Sigmoid colon (tissue), 7 donors: ENCODE results near the gene PIGZ. TPM values are rescaled to one million over a fixed set of nuclear protein-coding genes. Genes with fewer than 3 reads are reported as not detected.
A peak's percentile ranks its signal among the peaks of the same experiment; 100 is the strongest.

Experiments
- DNase-seq: peaks from one replicate; pipeline ENCODE4 v3.0.0-alpha.2; 2019
- H3K27ac ChIP-seq, 4 donors: fragments of 200-600 bp; sonication (generic); one replicate each; pipeline ENCODE4 v1.5.1; 2016 to 2019; ENCODE audit warnings: mild to moderate bottlenecking in 1 of 4
- H3K27me3 ChIP-seq, 3 donors: fragments of 200-600 bp; sonication (generic); one replicate each; pipeline ENCODE4 v1.5.1; 2019; ENCODE audit warnings: mild to moderate bottlenecking in 1 of 3
- H3K36me3 ChIP-seq, 4 donors: fragments of 200-600 bp; sonication (generic); one replicate each; pipeline ENCODE4 v1.5.1; 2016 to 2019
- H3K4me1 ChIP-seq, 4 donors: fragments of 200-600 bp; sonication (generic); one replicate each; pipeline ENCODE4 v1.5.1; 2017 to 2019
- H3K4me3 ChIP-seq, 4 donors: fragments of 200-600 bp; sonication (generic); one replicate each; pipeline ENCODE4 v1.5.1; 2017 to 2019; ENCODE audit warnings: mild to moderate bottlenecking in 2 of 4, moderate library complexity in 1 of 4
- H3K9me3 ChIP-seq, 4 donors: fragments of 200-600 bp in 3 of 4; sonication (generic) in 3 of 4; one replicate each; pipeline versions ENCODE4 v1.5.1 to v1.6.1; 2013 to 2019
- EP300 ChIP-seq, 4 donors: sonication (generic); formaldehyde crosslinking; IDR thresholded peaks; one replicate each; pipeline ENCODE4 v1.6.1; 2017; ENCODE audit warnings: antibody characterized with exemption in 4 of 4
- POLR2A ChIP-seq, 2 donors: fragments of 450-650 bp; IDR thresholded peaks; one replicate each; pipeline ENCODE4 v1.6.1; 2016; ENCODE audit warnings: antibody characterized with exemption in 2 of 2, mild to moderate bottlenecking in 2 of 2, moderate library complexity in 2 of 2
- POLR2AphosphoS5 ChIP-seq, 4 donors: sonication (generic); formaldehyde crosslinking; IDR thresholded peaks; one replicate each; pipeline ENCODE4 v1.6.1; 2017; ENCODE audit warnings: antibody characterized with exemption in 4 of 4
- WGBS, 2 donors: extraction: QIAGEN DNeasy Blood & Tissue Kit; methylation state at CpG; one replicate each; pipeline ENCODE4 v1.1.7; 2013; 5-methylcytosine and 5-hydroxymethylcytosine counted together
- intact Hi-C: fragments of 100-400 bp; cut with DNase I; formaldehyde crosslinking; loops from one replicate; pipeline ENCODE4 v1.15.1; 2023
- polyA plus RNA-seq, 3 donors: library from polyadenylated mRNA; stranded (reverse); fragments of 200-250 nt; gene quantifications; one replicate each; pipeline ENCODE4 v1.2.3, GENCODE V29; 2013
- total RNA-seq, 4 donors: library from RNA; depleted of rRNA; stranded (reverse); fragments of >200 nt; gene quantifications; one replicate each; pipeline ENCODE4 v1.1.0, GENCODE V29; 2016
- TF ChIP-seq, protein P1 (sequence below), 4 experiments: fragments of 450-650 bp in 3 of 4; fragments of 200-600 bp in 1 of 4; IDR thresholded peaks; one replicate each; pipeline ENCODE4 v1.5.1; 2016 to 2019; ENCODE audit warnings: antibody characterized with exemption in 4 of 4, mild to moderate bottlenecking in 3 of 4, moderate library complexity in 2 of 4
- donor health status: healthy with polysubstance abuse.
- donor health status: Bipolar disorder and iron deficiency.
- donor health status: healthy.

The PIGZ gene
- total and polyA plus RNA-seq, 7 donors, result 8.6 to 60.8 (median 23.4) TPM

DNA sequence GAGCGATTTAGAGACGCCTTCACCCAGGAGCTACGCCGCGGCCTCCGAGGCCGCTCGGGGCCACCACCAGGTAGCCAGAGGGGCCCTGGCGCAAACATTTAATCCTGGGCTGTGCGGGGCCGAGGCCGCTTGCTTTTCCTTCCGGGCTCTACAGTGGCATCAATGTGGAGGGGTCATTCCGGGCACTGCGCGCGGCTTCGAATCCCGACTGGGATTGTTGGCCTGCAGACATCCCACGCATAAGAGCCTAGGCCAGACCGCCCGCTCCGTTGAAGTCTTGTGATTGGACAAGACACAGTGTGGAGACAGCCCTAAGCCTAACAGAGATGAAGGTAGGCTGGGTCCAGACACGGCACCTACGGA is 25.7 kb downstream of the PIGZ start:
- intact Hi-C loops, result loop anchor here (1.0 to 10.0 kb wide), 6 partner anchors 27 to 374 kb away; partner anchors contain the start of genes CEP19, FBXO45, PIGX and SENP5
- 0% methylated on average over 25 of the region's 25 CpGs for WGBS, 2 donors
- Histone ChIP-seq H3K4me1 (peaks cover 0 to 37% (median 25%) of the 10 kb centered on the region in 4 donors), H3K27me3 (no peaks in the 10 kb centered on the region), H3K9me3 (no peaks in the 10 kb centered on the region), H3K4me3 (peak overlapping the region; percentile 84 to 100 (median 98)), H3K36me3 (peaks cover 0 to 17% (median 8%) of the 10 kb centered on the region in 4 donors), H3K27ac (peak overlapping the region; percentile 86 to 94 (median 94))
- TF ChIP-seq EP300 (IDR thresholded peaks at IDR 0.05) (no peak), POLR2AphosphoS5 (IDR thresholded peaks at IDR 0.05) (no peak), POLR2A (IDR thresholded peaks at IDR 0.05) (no peak)
- TF ChIP-seq, protein P1, sequence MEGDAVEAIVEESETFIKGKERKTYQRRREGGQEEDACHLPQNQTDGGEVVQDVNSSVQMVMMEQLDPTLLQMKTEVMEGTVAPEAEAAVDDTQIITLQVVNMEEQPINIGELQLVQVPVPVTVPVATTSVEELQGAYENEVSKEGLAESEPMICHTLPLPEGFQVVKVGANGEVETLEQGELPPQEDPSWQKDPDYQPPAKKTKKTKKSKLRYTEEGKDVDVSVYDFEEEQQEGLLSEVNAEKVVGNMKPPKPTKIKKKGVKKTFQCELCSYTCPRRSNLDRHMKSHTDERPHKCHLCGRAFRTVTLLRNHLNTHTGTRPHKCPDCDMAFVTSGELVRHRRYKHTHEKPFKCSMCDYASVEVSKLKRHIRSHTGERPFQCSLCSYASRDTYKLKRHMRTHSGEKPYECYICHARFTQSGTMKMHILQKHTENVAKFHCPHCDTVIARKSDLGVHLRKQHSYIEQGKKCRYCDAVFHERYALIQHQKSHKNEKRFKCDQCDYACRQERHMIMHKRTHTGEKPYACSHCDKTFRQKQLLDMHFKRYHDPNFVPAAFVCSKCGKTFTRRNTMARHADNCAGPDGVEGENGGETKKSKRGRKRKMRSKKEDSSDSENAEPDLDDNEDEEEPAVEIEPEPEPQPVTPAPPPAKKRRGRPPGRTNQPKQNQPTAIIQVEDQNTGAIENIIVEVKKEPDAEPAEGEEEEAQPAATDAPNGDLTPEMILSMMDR (IDR thresholded peaks at IDR 0.05), result no peak
- no peak for DNase-seq

DNA sequence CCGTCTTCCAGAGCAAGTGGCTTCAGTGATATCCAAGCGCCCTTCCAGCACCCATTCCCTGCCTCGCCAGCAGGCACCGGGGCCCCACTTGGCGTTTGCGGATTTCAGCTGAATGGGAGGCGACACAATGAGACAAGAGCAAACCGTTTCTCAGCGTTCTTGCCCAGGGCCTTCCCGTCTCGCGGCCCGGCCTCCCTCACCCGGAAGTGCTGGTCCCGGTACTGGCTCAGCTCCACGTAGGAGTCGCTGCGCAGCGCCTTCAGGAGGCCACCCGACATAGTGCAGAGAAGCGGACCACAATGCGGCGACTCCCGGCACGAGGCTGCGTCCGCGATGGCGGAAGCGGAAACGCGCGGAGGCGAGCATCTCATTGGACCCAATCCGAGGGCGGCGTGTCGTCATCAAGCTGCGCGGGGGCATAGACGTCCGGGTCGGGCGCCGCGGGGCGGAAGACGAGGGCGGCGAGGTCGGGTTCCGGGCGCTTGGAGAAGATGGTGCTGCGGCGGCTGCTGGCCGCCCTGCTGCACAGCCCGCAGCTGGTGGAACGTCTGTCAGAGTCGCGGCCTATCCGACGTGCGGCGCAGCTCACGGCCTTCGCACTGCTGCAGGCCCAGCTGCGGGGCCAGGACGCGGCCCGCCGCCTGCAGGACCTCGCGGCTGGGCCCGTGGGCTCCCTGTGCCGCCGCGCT is 26.3 kb downstream of the PIGZ start, which contains the start of gene NCBP2:
TSS of gene NCBP2 (minus strand) at position 303 of the 689 bp plus-strand sequence. CDS start at position 278, 25 bp downstream.
- 0% methylated on average over 77 of the region's 77 CpGs for WGBS, 2 donors
- Histone ChIP-seq H3K36me3 (peaks cover 4 to 22% (median 13%) of the 10 kb centered on the region in 4 donors), H3K27ac (peak within 1 kb of the TSS; percentile 86 to 94 (median 94)), H3K9me3 (no peaks in the 10 kb centered on the region), H3K27me3 (no peaks in the 10 kb centered on the region), H3K4me1 (peaks cover 0 to 37% (median 25%) of the 10 kb centered on the region in 4 donors), H3K4me3 (peak within 1 kb of the TSS; percentile 84 to 100 (median 98))
- DNase-seq, result peak; percentile 99
- intact Hi-C loops, result loop anchor here (1.0 to 10.0 kb wide), 6 partner anchors 28 to 374 kb away; partner anchors contain the start of genes CEP19, FBXO45, PIGX and SENP5
- TF ChIP-seq EP300 (IDR thresholded peaks at IDR 0.05) (peak in 1 of 4 donors; percentile 56), POLR2AphosphoS5 (IDR thresholded peaks at IDR 0.05) (peak; percentile 82 to 96 (median 95)), POLR2A (IDR thresholded peaks at IDR 0.05) (peak; percentile 69 to 79)
- TF ChIP-seq, protein P1 (IDR thresholded peaks at IDR 0.05), result peak; percentile 42 to 82 (median 50)

DNA sequence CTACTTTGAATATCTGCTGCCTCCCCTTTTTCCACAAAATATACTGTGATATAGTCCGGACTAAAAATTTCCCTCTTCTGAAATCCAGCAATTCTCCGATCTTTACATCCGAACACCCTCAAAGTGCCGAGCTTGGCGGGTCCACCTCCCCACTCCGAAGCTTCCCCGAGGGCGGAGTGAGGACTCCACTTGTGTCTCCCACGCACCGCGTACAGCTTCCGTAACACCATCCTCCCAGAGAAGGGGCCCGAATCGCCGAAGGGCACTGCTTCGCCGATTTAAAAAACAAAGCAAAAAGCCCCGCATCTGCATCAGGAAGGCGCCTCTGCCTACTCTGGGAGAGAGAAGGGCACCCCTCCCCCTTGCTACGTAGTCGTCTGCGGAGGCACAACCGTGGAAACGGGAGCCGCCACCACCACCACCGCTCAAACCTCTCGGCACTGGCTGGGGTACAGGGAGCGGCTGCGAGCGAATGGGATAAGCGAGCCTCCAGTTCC is 26.9 kb downstream of the PIGZ start:
- peak overlapping the region; percentile 84 to 100 (median 98) for H3K4me3 ChIP-seq
- WGBS, 2 donors, result 0 to 1% methylated on average over 31 of the region's 31 CpGs
- intact Hi-C loops, result loop anchor here (1.0 to 10.0 kb wide), 6 partner anchors 29 to 373 kb away; partner anchors contain the start of genes CEP19, FBXO45, PIGX and SENP5

DNA sequence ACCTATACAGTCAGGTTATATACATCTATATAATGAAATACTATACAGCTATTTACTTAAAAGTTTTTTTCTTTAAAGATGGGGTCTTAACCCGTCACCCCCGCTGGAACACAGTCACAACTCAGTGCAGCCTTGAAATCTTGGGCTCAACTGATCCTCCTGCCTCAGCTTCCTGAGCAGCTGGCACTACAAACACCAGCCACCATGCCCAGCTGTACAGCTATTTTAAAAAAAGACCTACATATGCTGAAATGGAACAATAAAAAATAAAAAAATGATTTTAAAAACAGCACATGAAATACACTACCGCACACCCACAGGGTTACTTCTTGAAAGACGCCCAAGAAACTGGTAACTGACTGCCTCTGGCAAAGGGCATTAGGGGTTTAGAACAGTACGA is 30.1 kb downstream of the PIGZ start:
- intact Hi-C loops, result no loop called here

More for the DNA sequence above, 26.9 kb downstream of the PIGZ start:
- H3K27me3 ChIP-seq, result no peaks in the 10 kb centered on the region
- H3K36me3 ChIP-seq, result peaks cover 10 to 28% (median 17%) of the 10 kb centered on the region in 4 donors
- no peaks in the 10 kb centered on the region for H3K9me3 ChIP-seq
- peak overlapping the region; percentile 86 to 94 (median 94) for H3K27ac ChIP-seq
- H3K4me1 ChIP-seq, result peaks cover 0 to 37% (median 25%) of the 10 kb centered on the region in 4 donors
- TF ChIP-seq EP300 (IDR thresholded peaks at IDR 0.05), result no peak
- no peak for TF ChIP-seq POLR2A (IDR thresholded peaks at IDR 0.05)
- TF ChIP-seq, protein P1 (IDR thresholded peaks at IDR 0.05), result no peak
- TF ChIP-seq POLR2AphosphoS5 (IDR thresholded peaks at IDR 0.05), result no peak
- no peak for DNase-seq

DNA sequence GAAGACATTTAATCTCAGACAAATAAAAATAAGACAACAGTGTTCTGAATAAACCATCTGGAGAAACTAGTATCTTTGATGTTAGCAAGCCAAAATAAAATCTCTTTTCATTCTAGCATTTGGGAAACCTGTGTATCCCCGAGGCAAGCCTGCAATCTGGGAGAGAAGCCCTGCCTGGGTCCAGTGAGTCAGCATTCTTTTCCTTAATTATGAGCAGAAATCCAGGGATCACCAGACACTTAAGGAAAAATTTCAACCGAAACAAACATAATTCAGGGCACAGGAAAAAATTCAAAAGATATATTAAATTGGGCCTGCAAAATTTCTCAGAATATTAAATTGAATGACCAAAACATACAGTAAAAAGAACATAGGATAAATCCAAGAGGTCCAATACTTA is 30.5 kb downstream of the PIGZ start:
- Histone ChIP-seq H3K27ac (no peak overlapping the region), H3K4me3 (no peak overlapping the region), H3K27me3 (no peaks in the 10 kb centered on the region), H3K4me1 (peaks cover 0 to 23% (median 13%) of the 10 kb centered on the region in 4 donors), H3K36me3 (peaks cover 18 to 65% (median 43%) of the 10 kb centered on the region in 4 donors), H3K9me3 (no peaks in the 10 kb centered on the region)
- 92% methylated on average over 2 of the region's 2 CpGs for WGBS, 2 donors
- no peak for TF ChIP-seq POLR2A (IDR thresholded peaks at IDR 0.05)
- TF ChIP-seq POLR2AphosphoS5 (IDR thresholded peaks at IDR 0.05), result no peak
- TF ChIP-seq EP300 (IDR thresholded peaks at IDR 0.05), result no peak
- TF ChIP-seq, protein P1 (IDR thresholded peaks at IDR 0.05), result no peak
- DNase-seq, result no peak
- intact Hi-C loops, result no loop called here

More for the DNA sequence above, 30.1 kb downstream of the PIGZ start:
- WGBS, 2 donors, result 81 to 95% methylated on average over 5 of the region's 5 CpGs
- H3K4me3 ChIP-seq, result no peak overlapping the region
- no peaks in the 10 kb centered on the region for H3K9me3 ChIP-seq
- H3K36me3 ChIP-seq, result peaks cover 18 to 60% (median 43%) of the 10 kb centered on the region in 4 donors
- H3K27me3 ChIP-seq, result no peaks in the 10 kb centered on the region
- no peak for DNase-seq
- peaks cover 0 to 27% (median 17%) of the 10 kb centered on the region in 4 donors for H3K4me1 ChIP-seq
- TF ChIP-seq POLR2A (IDR thresholded peaks at IDR 0.05), result no peak
- no peak for TF ChIP-seq POLR2AphosphoS5 (IDR thresholded peaks at IDR 0.05)
- H3K27ac ChIP-seq, result no peak overlapping the region
